K562 (cell line): ENCODE measurements around the gene CREB3L1. TPM values are rescaled to one million over a fixed set of nuclear protein-coding genes. Genes with fewer than 3 reads are reported as not detected.

ENCODE experiments used
- ASH1L ChIP-seq: fragments of 450-650 bp; IDR thresholded peaks from 2 replicates; pipeline ENCODE4 v1.6.1; 2018; ENCODE audit warnings: borderline replicate concordance, mild to moderate bottlenecking, low read depth; ENCODE audit not compliant: partially characterized antibody
- CBX3 ChIP-seq, 2 experiments: IDR thresholded peaks; 1 replicate in 1 of 2; 2 replicates in 1 of 2; pipeline ENCODE4 v1.6.1; 2012; ENCODE audit warnings: inconsistent platforms in 2 of 2, low read length in 2 of 2, borderline replicate concordance in 1 of 2, control low read depth in 1 of 2
- DDX20 ChIP-seq: fragments of 450-650 bp; IDR thresholded peaks from 2 replicates; pipeline ENCODE4 v1.6.1; 2016; ENCODE audit warnings: missing genetic modification characterization, low read depth, mild to moderate bottlenecking, missing compliant biosample characterization, moderate library complexity
- DPF2 ChIP-seq: fragments of 450-650 bp; IDR thresholded peaks from 2 replicates; pipeline ENCODE4 v1.6.1; 2016
- FOXM1 ChIP-seq, 2 experiments: fragments of 450-650 bp in 1 of 2; sonication (generic) in 1 of 2; formaldehyde crosslinking in 1 of 2; IDR thresholded peaks; 2 replicates each; pipeline versions ENCODE4 v1.6.1 to v1.9.0; 2017 to 2022; ENCODE audit warnings: low read depth in 2 of 2, mild to moderate bottlenecking in 2 of 2, missing genetic modification reagents in 1 of 2, moderate library complexity in 1 of 2
- GABPB2 ChIP-seq: fragments of 250-450 bp; sonication (Bioruptor Pico); conservative IDR thresholded peaks from 2 replicates; pipeline ENCODE4 v1.5.1; 2021; ENCODE audit warnings: mild to moderate bottlenecking
- KDM2B ChIP-seq: fragments of 250-450 bp; sonication (Bioruptor Pico); IDR thresholded peaks from 2 replicates; pipeline ENCODE4 v1.8.0; 2021; ENCODE audit warnings: mild to moderate bottlenecking, moderate library complexity
- KHSRP ChIP-seq: fragments of 450-650 bp; IDR thresholded peaks from 2 replicates; pipeline ENCODE4 v1.6.1; 2017
- NR3C1 ChIP-seq: sonication (generic); formaldehyde crosslinking; IDR thresholded peaks from 2 replicates; pipeline ENCODE4 v1.8.1; 2022; ENCODE audit warnings: missing genetic modification reagents
- POLR2A ChIP-seq: fragments of 450-650 bp; conservative IDR thresholded peaks from 2 replicates; pipeline ENCODE4 v1.6.1; 2016
- ZC3H11A ChIP-seq: IDR thresholded peaks from 2 replicates; pipeline ENCODE4 v1.6.1; 2012; ENCODE audit warnings: low read depth, low read length, improper control_type of control experiment
- ZFP36 ChIP-seq: fragments of 150-350 bp; IDR thresholded peaks from 2 replicates; pipeline ENCODE4 v1.6.1; 2018; ENCODE audit warnings: low read length, low read depth; ENCODE audit not compliant: partially characterized antibody
- ZNF197 ChIP-seq: fragments of 200-800 bp; sonication (Bioruptor generic); IDR thresholded peaks from 2 replicates; pipeline ENCODE4 v1.6.1; 2016; ENCODE audit warnings: low read depth, missing genetic modification characterization, missing compliant biosample characterization
- ZNF274 ChIP-seq: IDR thresholded peaks from 2 replicates; pipeline ENCODE4 v1.6.1; 2011; ENCODE audit warnings: low read depth, mild to moderate bottlenecking, low read length, moderate library complexity, borderline replicate concordance
- ZNF311 ChIP-seq: fragments of 250-450 bp; sonication (Bioruptor Pico); IDR thresholded peaks from 2 replicates; pipeline ENCODE4 v1.4.0; 2020; ENCODE audit warnings: mild to moderate bottlenecking, moderate library complexity
- ZNF316 ChIP-seq: fragments of 450-650 bp; IDR thresholded peaks from 2 replicates; pipeline ENCODE4 v1.6.1; 2016
- polyA plus RNA-seq, 8 experiments: library from polyadenylated mRNA; depleted of rRNA in 4 of 8; stranded (reverse) in 5 of 8; unstranded in 3 of 8; fragments of >200 nt; fragmentation: Nextera tagmentation in 2 of 8; fragmentation: Illumina TruSeq in 1 of 8; extraction: Ambion mirVana in 2 of 8; extraction: Trizol in 1 of 8; gene quantifications; 2 replicates each; pipeline versions ENCODE4 v1.2.1 to v1.2.3, GENCODE V29; 2011 to 2014; ENCODE audit warnings: inconsistent platforms in 1 of 8, missing spikeins in 1 of 8
- total RNA-seq, 7 experiments: library from RNA; depleted of rRNA in 6 of 7; stranded (reverse); fragments of >200 nt in 6 of 7; fragmentation: Illumina TruSeq in 2 of 7; extraction: Trizol in 2 of 7; gene quantifications; 2 replicates each; pipeline versions ENCODE4 v1.2.1 to v1.2.3, GENCODE V29; 2011 to 2021; ENCODE audit warnings: low replicate concordance in 1 of 7
- TF ChIP-seq, protein P1 (sequence below): IDR thresholded peaks from 2 replicates; pipeline ENCODE4 v1.6.1; 2016; ENCODE audit warnings: missing genetic modification characterization, missing compliant biosample characterization
- TF ChIP-seq, protein P2 (sequence below): sonication (generic); formaldehyde crosslinking; IDR thresholded peaks from 2 replicates; pipeline ENCODE4 v1.8.1; 2023; ENCODE audit warnings: mild to moderate bottlenecking, missing genetic modification reagents
- TF ChIP-seq, protein P3 (sequence below): sonication (generic); formaldehyde crosslinking; IDR thresholded peaks from 2 replicates; pipeline ENCODE4 v1.8.0; 2022; ENCODE audit warnings: missing genetic modification reagents, mild to moderate bottlenecking, borderline replicate concordance
- TF ChIP-seq, protein P4 (sequence below): sonication (generic); formaldehyde crosslinking; IDR thresholded peaks from 2 replicates; pipeline ENCODE4 v1.8.0; 2023; ENCODE audit warnings: mild to moderate bottlenecking, missing genetic modification reagents

CREB3L1 gene
- total and polyA plus RNA-seq, 9 of the 15 experiments (the other 6 are each of a cell fraction or from before 2014, with no cell fraction given), result 1.2 to 27.6 (median 3.7) TPM

DNA sequence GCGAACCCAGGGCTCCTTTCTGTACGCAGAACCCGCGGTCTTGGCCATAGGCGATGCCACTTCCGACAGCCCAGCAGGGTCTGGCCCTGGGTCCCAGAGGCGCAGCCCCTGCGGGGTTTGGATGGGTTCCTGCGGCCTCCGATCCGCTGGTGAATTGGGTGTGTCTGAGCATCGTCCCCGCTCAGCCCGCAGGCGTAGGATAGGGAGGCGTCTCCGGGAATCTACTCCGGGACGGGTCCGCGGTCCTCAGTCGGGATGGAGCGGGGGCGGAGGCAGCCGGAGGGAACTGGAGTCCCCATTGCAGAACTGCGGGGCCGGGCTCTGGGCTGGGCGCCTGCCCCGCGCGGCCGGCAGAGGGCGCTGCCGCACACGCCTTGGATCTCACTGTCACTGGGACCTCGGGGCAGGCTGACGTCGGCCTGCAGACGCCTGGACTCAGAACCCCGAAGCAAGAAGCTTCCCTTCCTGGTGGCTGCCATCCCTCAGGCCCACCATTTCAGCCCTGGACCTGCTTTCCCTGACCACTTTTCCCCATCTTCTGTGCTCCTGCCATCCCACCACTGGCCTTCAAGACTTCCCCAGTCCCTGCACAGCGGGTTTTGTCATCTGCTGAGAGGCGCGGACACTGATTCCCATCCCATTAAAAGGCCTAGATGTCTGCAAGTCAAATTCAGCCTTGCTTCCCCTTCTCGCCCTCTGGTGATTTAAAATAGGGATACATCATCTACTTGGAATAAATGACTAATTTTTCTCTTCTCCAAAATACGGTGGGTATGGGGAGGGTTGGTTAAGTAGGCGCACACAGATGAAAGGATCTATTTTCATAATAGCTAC, 38.3 kb upstream of the CREB3L1 start (continued):
- TF ChIP-seq CBX3 (IDR thresholded peaks at IDR 0.05; ENCODE audit: borderline replicate concordance in 1 of 2, low read length in 2 of 2) (no peak), ZFP36 (no peak), DDX20 (no peak), ZNF316 (no peak), ASH1L (no peak), ZNF311 (no peak), KHSRP (no peak), NR3C1 (no peak), GABPB2 (CRISPR knock-in tag) (no peak), ZNF197 (CRISPR knock-in tag) (0 out of 2 replicates have a peak, but pooled peaks have one; percentile 51), ZNF274 (no peak), DPF2 (no peak; the same call in 1 of the 2 replicates), POLR2A (0 out of 2 replicates have a peak, but pooled peaks have one; percentile 10), ZC3H11A (no peak), FOXM1 (IDR thresholded peaks at IDR 0.05; ENCODE audit: low read depth) (no peak), FOXM1 (CRISPR knock-in tag; IDR thresholded peaks at IDR 0.05; ENCODE audit: low read depth) (peak; percentile 57; the same call in 1 of the 2 replicates), KDM2B (CRISPR knock-in tag) (no peak)
- TF ChIP-seq, protein P1, sequence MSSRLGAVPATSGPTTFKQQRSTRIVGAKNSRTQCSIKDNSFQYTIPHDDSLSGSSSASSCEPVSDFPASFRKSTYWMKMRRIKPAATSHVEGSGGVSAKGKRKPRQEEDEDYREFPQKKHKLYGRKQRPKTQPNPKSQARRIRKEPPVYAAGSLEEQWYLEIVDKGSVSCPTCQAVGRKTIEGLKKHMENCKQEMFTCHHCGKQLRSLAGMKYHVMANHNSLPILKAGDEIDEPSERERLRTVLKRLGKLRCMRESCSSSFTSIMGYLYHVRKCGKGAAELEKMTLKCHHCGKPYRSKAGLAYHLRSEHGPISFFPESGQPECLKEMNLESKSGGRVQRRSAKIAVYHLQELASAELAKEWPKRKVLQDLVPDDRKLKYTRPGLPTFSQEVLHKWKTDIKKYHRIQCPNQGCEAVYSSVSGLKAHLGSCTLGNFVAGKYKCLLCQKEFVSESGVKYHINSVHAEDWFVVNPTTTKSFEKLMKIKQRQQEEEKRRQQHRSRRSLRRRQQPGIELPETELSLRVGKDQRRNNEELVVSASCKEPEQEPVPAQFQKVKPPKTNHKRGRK (tag), result no peak
- TF ChIP-seq, protein P2, sequence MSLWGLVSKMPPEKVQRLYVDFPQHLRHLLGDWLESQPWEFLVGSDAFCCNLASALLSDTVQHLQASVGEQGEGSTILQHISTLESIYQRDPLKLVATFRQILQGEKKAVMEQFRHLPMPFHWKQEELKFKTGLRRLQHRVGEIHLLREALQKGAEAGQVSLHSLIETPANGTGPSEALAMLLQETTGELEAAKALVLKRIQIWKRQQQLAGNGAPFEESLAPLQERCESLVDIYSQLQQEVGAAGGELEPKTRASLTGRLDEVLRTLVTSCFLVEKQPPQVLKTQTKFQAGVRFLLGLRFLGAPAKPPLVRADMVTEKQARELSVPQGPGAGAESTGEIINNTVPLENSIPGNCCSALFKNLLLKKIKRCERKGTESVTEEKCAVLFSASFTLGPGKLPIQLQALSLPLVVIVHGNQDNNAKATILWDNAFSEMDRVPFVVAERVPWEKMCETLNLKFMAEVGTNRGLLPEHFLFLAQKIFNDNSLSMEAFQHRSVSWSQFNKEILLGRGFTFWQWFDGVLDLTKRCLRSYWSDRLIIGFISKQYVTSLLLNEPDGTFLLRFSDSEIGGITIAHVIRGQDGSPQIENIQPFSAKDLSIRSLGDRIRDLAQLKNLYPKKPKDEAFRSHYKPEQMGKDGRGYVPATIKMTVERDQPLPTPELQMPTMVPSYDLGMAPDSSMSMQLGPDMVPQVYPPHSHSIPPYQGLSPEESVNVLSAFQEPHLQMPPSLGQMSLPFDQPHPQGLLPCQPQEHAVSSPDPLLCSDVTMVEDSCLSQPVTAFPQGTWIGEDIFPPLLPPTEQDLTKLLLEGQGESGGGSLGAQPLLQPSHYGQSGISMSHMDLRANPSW (CRISPR knock-in tag), result 0 out of 2 replicates have a peak, but pooled peaks have one; percentile 77
- TF ChIP-seq, protein P3, sequence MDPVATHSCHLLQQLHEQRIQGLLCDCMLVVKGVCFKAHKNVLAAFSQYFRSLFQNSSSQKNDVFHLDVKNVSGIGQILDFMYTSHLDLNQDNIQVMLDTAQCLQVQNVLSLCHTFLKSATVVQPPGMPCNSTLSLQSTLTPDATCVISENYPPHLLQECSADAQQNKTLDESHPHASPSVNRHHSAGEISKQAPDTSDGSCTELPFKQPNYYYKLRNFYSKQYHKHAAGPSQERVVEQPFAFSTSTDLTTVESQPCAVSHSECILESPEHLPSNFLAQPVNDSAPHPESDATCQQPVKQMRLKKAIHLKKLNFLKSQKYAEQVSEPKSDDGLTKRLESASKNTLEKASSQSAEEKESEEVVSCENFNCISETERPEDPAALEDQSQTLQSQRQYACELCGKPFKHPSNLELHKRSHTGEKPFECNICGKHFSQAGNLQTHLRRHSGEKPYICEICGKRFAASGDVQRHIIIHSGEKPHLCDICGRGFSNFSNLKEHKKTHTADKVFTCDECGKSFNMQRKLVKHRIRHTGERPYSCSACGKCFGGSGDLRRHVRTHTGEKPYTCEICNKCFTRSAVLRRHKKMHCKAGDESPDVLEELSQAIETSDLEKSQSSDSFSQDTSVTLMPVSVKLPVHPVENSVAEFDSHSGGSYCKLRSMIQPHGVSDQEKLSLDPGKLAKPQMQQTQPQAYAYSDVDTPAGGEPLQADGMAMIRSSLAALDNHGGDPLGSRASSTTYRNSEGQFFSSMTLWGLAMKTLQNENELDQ (CRISPR knock-in tag), result no peak
- TF ChIP-seq, protein P4, sequence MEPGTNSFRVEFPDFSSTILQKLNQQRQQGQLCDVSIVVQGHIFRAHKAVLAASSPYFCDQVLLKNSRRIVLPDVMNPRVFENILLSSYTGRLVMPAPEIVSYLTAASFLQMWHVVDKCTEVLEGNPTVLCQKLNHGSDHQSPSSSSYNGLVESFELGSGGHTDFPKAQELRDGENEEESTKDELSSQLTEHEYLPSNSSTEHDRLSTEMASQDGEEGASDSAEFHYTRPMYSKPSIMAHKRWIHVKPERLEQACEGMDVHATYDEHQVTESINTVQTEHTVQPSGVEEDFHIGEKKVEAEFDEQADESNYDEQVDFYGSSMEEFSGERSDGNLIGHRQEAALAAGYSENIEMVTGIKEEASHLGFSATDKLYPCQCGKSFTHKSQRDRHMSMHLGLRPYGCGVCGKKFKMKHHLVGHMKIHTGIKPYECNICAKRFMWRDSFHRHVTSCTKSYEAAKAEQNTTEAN (CRISPR knock-in tag), result peak; percentile 72
